ENCODE measurements around the gene FBXO38. TPM values are rescaled to one million over a fixed set of nuclear protein-coding genes. Genes with fewer than 3 reads are reported as not detected.

Gene FBXO38
- polyA plus RNA-seq, 1 of the 3 experiments (the other 2 are of a cell fraction) = 15.5 TPM

DNA sequence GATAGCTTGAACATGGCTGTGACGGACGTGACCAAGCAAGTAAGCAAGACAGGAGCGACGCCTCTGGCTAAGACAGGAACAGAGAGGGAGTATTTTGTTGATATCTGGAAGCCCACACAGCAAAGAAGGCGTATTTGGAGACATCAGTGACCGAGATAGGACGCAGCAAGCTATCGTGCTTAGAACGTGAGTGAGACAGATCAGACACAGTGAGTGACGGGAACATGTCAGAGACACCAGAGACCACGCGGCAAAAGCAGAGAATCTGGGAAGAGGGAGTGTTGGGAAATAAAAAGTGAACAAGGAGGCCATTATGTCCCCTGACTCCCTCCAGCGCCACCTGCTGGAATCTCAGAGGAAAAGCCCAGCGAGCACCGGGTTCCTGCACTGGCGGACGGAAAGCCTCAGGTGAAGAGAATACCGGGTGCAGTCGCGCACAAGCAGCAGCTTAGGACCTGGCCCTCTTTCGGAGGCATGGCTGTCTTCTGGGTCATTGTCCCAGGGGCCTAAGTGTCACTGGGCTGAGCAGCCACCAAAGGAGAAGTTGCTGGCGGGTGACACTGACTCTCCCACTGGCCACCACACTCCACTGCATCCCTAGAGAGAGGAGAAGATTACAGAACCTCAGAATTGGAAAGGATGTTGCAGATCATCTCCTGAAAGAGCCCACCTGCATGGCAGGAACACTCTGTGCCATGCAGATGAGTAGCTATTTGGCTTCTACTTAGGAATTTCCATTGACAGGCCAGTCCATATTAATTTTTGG, 99.1 kb downstream of the FBXO38 start:
- no peaks in the 10 kb centered on the region for H3K9me2 ChIP-seq
- no peak overlapping the region for H3K4me2 ChIP-seq
- no peaks in the 10 kb centered on the region for H3K27me3 ChIP-seq (ENCODE audit: insufficient read depth)
- H3K4me3 ChIP-seq (ENCODE audit: low read depth in 2 of 2, low read length in 1 of 2) = no peak overlapping the region
- H3K36me3 ChIP-seq (replicated peaks in 1 of 2; ENCODE audit: control insufficient read depth in 1 of 2, insufficient read depth in 2 of 2, low read length in 1 of 2) = no peaks in the 10 kb centered on the region
- CTCF ChIA-PET = interaction anchor here (0.9 to 2.3 kb wide), 8 partner anchors 7 to 627 kb away, joined by 3 to 6 read pairs (median 3); no protein-coding TSS in a partner anchor
- TF ChIP-seq NRF1 (IDR thresholded peaks at IDR 0.05; ENCODE audit: low read depth, low read length) (no peak), FOSL2 (IDR thresholded peaks at IDR 0.05; ENCODE audit: borderline replicate concordance, low read depth) (no peak), GATA2 (CRISPR knock-in tag; IDR thresholded peaks at IDR 0.05) (no peak), TEAD4 (IDR thresholded peaks at IDR 0.05; ENCODE audit: borderline replicate concordance, insufficient read depth) (no peak), RFX5 (IDR thresholded peaks at IDR 0.05; ENCODE audit: low read length) (no peak), FOXJ3 (CRISPR knock-in tag; IDR thresholded peaks at IDR 0.05) (no peak), FOXM1 (IDR thresholded peaks at IDR 0.05; ENCODE audit: low read depth) (no peak), SMC3 (IDR thresholded peaks at IDR 0.05; ENCODE audit: low read depth, low read length) (peak; percentile 18; the same call in 1 of the 2 replicates), RAD21 (IDR thresholded peaks at IDR 0.05; ENCODE audit: low read length) (no peak), TCF12 (IDR thresholded peaks at IDR 0.05) (no peak), SIN3A (IDR thresholded peaks at IDR 0.05; ENCODE audit: borderline replicate concordance, low read depth, low read length) (no peak), EZH2phosphoT487 (IDR thresholded peaks at IDR 0.05; ENCODE audit: borderline replicate concordance, low read depth) (no peak), JUND (IDR thresholded peaks at IDR 0.05) (no peak)
- TF ChIP-seq, protein P1, sequence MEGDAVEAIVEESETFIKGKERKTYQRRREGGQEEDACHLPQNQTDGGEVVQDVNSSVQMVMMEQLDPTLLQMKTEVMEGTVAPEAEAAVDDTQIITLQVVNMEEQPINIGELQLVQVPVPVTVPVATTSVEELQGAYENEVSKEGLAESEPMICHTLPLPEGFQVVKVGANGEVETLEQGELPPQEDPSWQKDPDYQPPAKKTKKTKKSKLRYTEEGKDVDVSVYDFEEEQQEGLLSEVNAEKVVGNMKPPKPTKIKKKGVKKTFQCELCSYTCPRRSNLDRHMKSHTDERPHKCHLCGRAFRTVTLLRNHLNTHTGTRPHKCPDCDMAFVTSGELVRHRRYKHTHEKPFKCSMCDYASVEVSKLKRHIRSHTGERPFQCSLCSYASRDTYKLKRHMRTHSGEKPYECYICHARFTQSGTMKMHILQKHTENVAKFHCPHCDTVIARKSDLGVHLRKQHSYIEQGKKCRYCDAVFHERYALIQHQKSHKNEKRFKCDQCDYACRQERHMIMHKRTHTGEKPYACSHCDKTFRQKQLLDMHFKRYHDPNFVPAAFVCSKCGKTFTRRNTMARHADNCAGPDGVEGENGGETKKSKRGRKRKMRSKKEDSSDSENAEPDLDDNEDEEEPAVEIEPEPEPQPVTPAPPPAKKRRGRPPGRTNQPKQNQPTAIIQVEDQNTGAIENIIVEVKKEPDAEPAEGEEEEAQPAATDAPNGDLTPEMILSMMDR (IDR thresholded peaks at IDR 0.05) = peak; percentile 65
- TF ChIP-seq, protein P2, sequence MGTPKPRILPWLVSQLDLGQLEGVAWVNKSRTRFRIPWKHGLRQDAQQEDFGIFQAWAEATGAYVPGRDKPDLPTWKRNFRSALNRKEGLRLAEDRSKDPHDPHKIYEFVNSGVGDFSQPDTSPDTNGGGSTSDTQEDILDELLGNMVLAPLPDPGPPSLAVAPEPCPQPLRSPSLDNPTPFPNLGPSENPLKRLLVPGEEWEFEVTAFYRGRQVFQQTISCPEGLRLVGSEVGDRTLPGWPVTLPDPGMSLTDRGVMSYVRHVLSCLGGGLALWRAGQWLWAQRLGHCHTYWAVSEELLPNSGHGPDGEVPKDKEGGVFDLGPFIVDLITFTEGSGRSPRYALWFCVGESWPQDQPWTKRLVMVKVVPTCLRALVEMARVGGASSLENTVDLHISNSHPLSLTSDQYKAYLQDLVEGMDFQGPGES (IDR thresholded peaks at IDR 0.05; ENCODE audit: low read depth, low read length) = no peak
- H2AFZ ChIP-seq (ENCODE audit: low read depth) = no peak overlapping the region
- H3K9me3 ChIP-seq = no peaks in the 10 kb centered on the region
- POLR2A ChIA-PET = no interaction called here
- H3K4me1 ChIP-seq (ENCODE audit: control insufficient read depth in 1 of 2, insufficient read depth in 2 of 2, low read depth in 1 of 2, low read length in 1 of 2) = no peaks in the 10 kb centered on the region
- H3K27ac ChIP-seq (ENCODE audit: low read depth in 2 of 2, low read length in 1 of 2) = no peak overlapping the region
- WGBS (ENCODE audit: low lambda C conversion rate) = 77% methylated on average over 17 of the region's 22 CpGs
- peak; percentile 25 for DNase-seq
- H3F3A ChIP-seq (replicated peaks; ENCODE audit: insufficient read depth) = no peaks in the 10 kb centered on the region
- no peaks in the 10 kb centered on the region for H3K79me2 ChIP-seq (ENCODE audit: insufficient read depth)
- H4K20me1 ChIP-seq (ENCODE audit: insufficient read depth) = no peaks in the 10 kb centered on the region
- no peak overlapping the region for H3K9ac ChIP-seq

DNA sequence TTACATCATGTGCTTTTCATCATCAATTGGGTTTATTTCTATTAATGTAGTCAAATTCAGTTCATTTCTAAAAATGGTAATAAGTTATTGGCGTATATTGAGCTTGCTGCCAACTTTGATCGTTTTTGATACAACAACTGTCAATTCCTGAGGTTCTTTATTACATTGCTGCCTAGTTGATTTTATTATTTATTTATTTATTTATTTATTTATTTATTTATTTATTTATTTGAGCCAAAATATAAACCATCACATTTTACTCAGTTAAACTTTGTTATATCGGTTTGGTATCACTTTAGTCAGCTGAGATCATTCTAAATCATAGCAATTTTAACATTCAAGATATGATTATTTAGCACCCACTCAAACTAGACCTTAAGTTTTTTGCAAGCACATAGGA, 100.0 kb downstream of the FBXO38 start:
- Histone ChIP-seq H3K9me3 (no peaks in the 10 kb centered on the region), H2AFZ (ENCODE audit: low read depth) (no peak overlapping the region), H3K9me2 (no peaks in the 10 kb centered on the region), H3K36me3 (replicated peaks in 1 of 2; ENCODE audit: control insufficient read depth in 1 of 2, insufficient read depth in 2 of 2, low read length in 1 of 2) (no peaks in the 10 kb centered on the region), H3K4me3 (ENCODE audit: low read depth in 2 of 2, low read length in 1 of 2) (no peak overlapping the region), H4K20me1 (ENCODE audit: insufficient read depth) (no peaks in the 10 kb centered on the region), H3K27ac (ENCODE audit: low read depth in 2 of 2, low read length in 1 of 2) (no peak overlapping the region), H3K9ac (no peak overlapping the region), H3F3A (replicated peaks; ENCODE audit: insufficient read depth) (no peaks in the 10 kb centered on the region), H3K79me2 (ENCODE audit: insufficient read depth) (no peaks in the 10 kb centered on the region), H3K27me3 (ENCODE audit: insufficient read depth) (no peaks in the 10 kb centered on the region), H3K4me1 (ENCODE audit: control insufficient read depth in 1 of 2, insufficient read depth in 2 of 2, low read depth in 1 of 2, low read length in 1 of 2) (no peaks in the 10 kb centered on the region), H3K4me2 (no peak overlapping the region)
- no peak for DNase-seq
- ChIA-PET POLR2A (no interaction called here), CTCF (interaction anchor here (0.9 to 2.3 kb wide), 4 partner anchors 8 to 27 kb away, joined by 3 to 6 read pairs (median 4); no protein-coding TSS in a partner anchor)
- 44% methylated on average over 3 of the region's 3 CpGs for WGBS (ENCODE audit: low lambda C conversion rate)
- TF ChIP-seq, protein P3, sequence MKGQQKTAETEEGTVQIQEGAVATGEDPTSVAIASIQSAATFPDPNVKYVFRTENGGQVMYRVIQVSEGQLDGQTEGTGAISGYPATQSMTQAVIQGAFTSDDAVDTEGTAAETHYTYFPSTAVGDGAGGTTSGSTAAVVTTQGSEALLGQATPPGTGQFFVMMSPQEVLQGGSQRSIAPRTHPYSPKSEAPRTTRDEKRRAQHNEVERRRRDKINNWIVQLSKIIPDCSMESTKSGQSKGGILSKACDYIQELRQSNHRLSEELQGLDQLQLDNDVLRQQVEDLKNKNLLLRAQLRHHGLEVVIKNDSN (IDR thresholded peaks at IDR 0.05; ENCODE audit: borderline replicate concordance, low read depth) = no peak
- TF ChIP-seq, protein P4, sequence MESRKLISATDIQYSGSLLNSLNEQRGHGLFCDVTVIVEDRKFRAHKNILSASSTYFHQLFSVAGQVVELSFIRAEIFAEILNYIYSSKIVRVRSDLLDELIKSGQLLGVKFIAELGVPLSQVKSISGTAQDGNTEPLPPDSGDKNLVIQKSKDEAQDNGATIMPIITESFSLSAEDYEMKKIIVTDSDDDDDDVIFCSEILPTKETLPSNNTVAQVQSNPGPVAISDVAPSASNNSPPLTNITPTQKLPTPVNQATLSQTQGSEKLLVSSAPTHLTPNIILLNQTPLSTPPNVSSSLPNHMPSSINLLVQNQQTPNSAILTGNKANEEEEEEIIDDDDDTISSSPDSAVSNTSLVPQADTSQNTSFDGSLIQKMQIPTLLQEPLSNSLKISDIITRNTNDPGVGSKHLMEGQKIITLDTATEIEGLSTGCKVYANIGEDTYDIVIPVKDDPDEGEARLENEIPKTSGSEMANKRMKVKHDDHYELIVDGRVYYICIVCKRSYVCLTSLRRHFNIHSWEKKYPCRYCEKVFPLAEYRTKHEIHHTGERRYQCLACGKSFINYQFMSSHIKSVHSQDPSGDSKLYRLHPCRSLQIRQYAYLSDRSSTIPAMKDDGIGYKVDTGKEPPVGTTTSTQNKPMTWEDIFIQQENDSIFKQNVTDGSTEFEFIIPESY (IDR thresholded peaks at IDR 0.05; ENCODE audit: borderline replicate concordance, low read depth) = no peak
- TF ChIP-seq SMC3 (IDR thresholded peaks at IDR 0.05; ENCODE audit: low read depth, low read length) = no peak
- no peak for TF ChIP-seq RXRA (IDR thresholded peaks at IDR 0.05; ENCODE audit: borderline replicate concordance, low read depth)
- no peak for TF ChIP-seq JUND (IDR thresholded peaks at IDR 0.05)
- no peak for TF ChIP-seq GATA2 (CRISPR knock-in tag; IDR thresholded peaks at IDR 0.05)
- no peak for TF ChIP-seq FOXJ3 (CRISPR knock-in tag; IDR thresholded peaks at IDR 0.05)
- TF ChIP-seq YY1 (IDR thresholded peaks at IDR 0.05; ENCODE audit: low read depth) = no peak
- TF ChIP-seq, protein P5, sequence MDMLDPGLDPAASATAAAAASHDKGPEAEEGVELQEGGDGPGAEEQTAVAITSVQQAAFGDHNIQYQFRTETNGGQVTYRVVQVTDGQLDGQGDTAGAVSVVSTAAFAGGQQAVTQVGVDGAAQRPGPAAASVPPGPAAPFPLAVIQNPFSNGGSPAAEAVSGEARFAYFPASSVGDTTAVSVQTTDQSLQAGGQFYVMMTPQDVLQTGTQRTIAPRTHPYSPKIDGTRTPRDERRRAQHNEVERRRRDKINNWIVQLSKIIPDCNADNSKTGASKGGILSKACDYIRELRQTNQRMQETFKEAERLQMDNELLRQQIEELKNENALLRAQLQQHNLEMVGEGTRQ (IDR thresholded peaks at IDR 0.05; ENCODE audit: borderline replicate concordance, low read depth, low read length) = no peak
- TF ChIP-seq POLR2AphosphoS5 (IDR thresholded peaks at IDR 0.05; ENCODE audit: low read depth, low read length) = no peak
